Neural cell (in vitro differentiated cells): ENCODE data around the gene ADH4. TPM values are rescaled to one million over a fixed set of nuclear protein-coding genes. Genes with fewer than 3 reads are reported as not detected.
"Not testable (repeated sequence)": the region's sequence is repeated elsewhere in the genome, so short reads cannot be mapped to it uniquely, and the experiment has no call there.

ENCODE experiments used
- H2AFZ ChIP-seq: fragments of 200-600, 300-800 bp; sonication (generic), shearing (Covaris generic); 2 replicates; pipeline ENCODE4 v1.6.0; 2014; ENCODE audit warnings: low read depth, mild to moderate bottlenecking, antibody characterized with exemption, low read length, moderate library complexity
- H3F3A ChIP-seq: fragments of 200-600 bp; shearing (Covaris generic); 2 replicates; pipeline ENCODE4 v1.6.1; 2016; ENCODE audit warnings: mild to moderate bottlenecking, moderate library complexity, mixed read lengths, antibody characterized with exemption, low read length; ENCODE audit not compliant: insufficient read depth, poor library complexity, severe bottlenecking
- H3K27ac ChIP-seq: fragments of 200-600, 300-800 bp; sonication (generic), shearing (Covaris generic); 2 replicates; pipeline ENCODE4 v1.5.1; 2014; ENCODE audit warnings: mild to moderate bottlenecking, low read length, moderate library complexity
- H3K27me3 ChIP-seq: fragments of 300-800, 200-600 bp; sonication (generic), shearing (Covaris generic); 2 replicates; pipeline ENCODE4 v1.6.0; 2014; ENCODE audit warnings: mild to moderate bottlenecking, low read depth, low read length, moderate library complexity; ENCODE audit not compliant: insufficient read depth
- H3K36me3 ChIP-seq: fragments of 300-800, 200-600 bp; sonication (generic), shearing (Covaris generic); 2 replicates; pipeline ENCODE4 v1.5.1; 2014; ENCODE audit warnings: mild to moderate bottlenecking, antibody characterized with exemption, low read length, moderate library complexity; ENCODE audit not compliant: insufficient read depth
- H3K4me2 ChIP-seq: fragments of 300-800, 200-600 bp; sonication (generic), shearing (Covaris generic); 2 replicates; pipeline ENCODE4 v1.6.0; 2014; ENCODE audit warnings: mild to moderate bottlenecking, low read length
- H3K4me3 ChIP-seq: fragments of 300-800, 200-600 bp; sonication (generic), shearing (Covaris generic); 2 replicates; pipeline ENCODE4 v1.5.1; 2014; ENCODE audit warnings: mild to moderate bottlenecking, low read length, moderate library complexity
- H3K79me2 ChIP-seq: fragments of 200-600 bp; shearing (Covaris generic); replicated peaks from 2 replicates; pipeline ENCODE4 v1.6.0; 2014; ENCODE audit warnings: mild to moderate bottlenecking, low read length, moderate library complexity; ENCODE audit not compliant: insufficient read depth
- H3K9ac ChIP-seq: fragments of 300-800, 200-600 bp; sonication (generic), shearing (Covaris generic); 2 replicates; pipeline ENCODE4 v1.6.1; 2016; ENCODE audit warnings: mild to moderate bottlenecking, low read length, mixed read lengths
- H3K9me2 ChIP-seq: fragments of 200-600 bp; shearing (Covaris generic); 2 replicates; pipeline ENCODE4 v1.6.1; 2016; ENCODE audit warnings: mild to moderate bottlenecking, low read length, mixed read lengths; ENCODE audit not compliant: insufficient read depth
- H3K9me3 ChIP-seq: fragments of 200-600, 300-800 bp; sonication (generic), shearing (Covaris generic); 2 replicates; pipeline ENCODE4 v1.6.1; 2016; ENCODE audit warnings: mild to moderate bottlenecking, mixed run types, low read length, moderate library complexity, mixed read lengths
- H4K20me1 ChIP-seq: fragments of 200-600 bp; shearing (Covaris generic); 2 replicates; pipeline ENCODE4 v1.6.1; 2016; ENCODE audit warnings: mild to moderate bottlenecking, mixed run types; ENCODE audit not compliant: insufficient read depth
- EP300 ChIP-seq: fragments of 450-650 bp; conservative IDR thresholded peaks from 2 replicates; pipeline ENCODE4 v1.6.1; 2014; ENCODE audit warnings: antibody characterized with exemption, mild to moderate bottlenecking, moderate library complexity; ENCODE audit not compliant: poor library complexity, severe bottlenecking
- EZH2 ChIP-seq: fragments of 200-600, 300-800 bp; shearing (Covaris generic), sonication (generic); IDR thresholded peaks from 2 replicates; pipeline ENCODE4 v1.6.1; 2014; ENCODE audit warnings: antibody characterized with exemption, low read length, borderline replicate concordance, mild to moderate bottlenecking; ENCODE audit not compliant: insufficient read depth, poor library complexity, severe bottlenecking
- MXI1 ChIP-seq: fragments of 450-650 bp; conservative IDR thresholded peaks from 2 replicates; pipeline ENCODE4 v1.6.1; 2014; ENCODE audit warnings: antibody characterized with exemption, mild to moderate bottlenecking; ENCODE audit not compliant: poor library complexity, severe bottlenecking
- POLR2AphosphoS5 ChIP-seq: IDR thresholded peaks from 2 replicates; pipeline ENCODE4 v1.6.1; 2012
- RAD21 ChIP-seq: fragments of 450-650 bp; conservative IDR thresholded peaks from 2 replicates; pipeline ENCODE4 v1.6.1; 2014; ENCODE audit warnings: antibody characterized with exemption, mild to moderate bottlenecking, moderate library complexity
- SMC3 ChIP-seq: fragments of 450-650 bp; conservative IDR thresholded peaks from 2 replicates; pipeline ENCODE4 v1.6.1; 2014; ENCODE audit warnings: antibody characterized with exemption, mild to moderate bottlenecking, moderate library complexity; ENCODE audit not compliant: poor library complexity
- TAF1 ChIP-seq: IDR thresholded peaks from 2 replicates; pipeline ENCODE4 v1.6.1; 2012; ENCODE audit warnings: low read depth
- polyA plus RNA-seq: library from polyadenylated mRNA; depleted of rRNA; stranded (reverse); fragments of >200 nt; gene quantifications from 2 replicates; pipeline ENCODE4 v1.2.3, GENCODE V29; 2014
- TF ChIP-seq, protein P1 (sequence below): fragments of 450-650 bp; IDR thresholded peaks from 2 replicates; pipeline ENCODE4 v1.5.1; 2014; ENCODE audit warnings: antibody characterized with exemption, mild to moderate bottlenecking, moderate library complexity; ENCODE audit not compliant: poor library complexity, severe bottlenecking
- TF ChIP-seq, protein P2 (sequence below): IDR thresholded peaks from 2 replicates; pipeline ENCODE4 v1.6.1; 2012; ENCODE audit warnings: borderline replicate concordance

The ADH4 gene
- polyA plus RNA-seq, 1 donor from 2014 or later, result not detected

DNA sequence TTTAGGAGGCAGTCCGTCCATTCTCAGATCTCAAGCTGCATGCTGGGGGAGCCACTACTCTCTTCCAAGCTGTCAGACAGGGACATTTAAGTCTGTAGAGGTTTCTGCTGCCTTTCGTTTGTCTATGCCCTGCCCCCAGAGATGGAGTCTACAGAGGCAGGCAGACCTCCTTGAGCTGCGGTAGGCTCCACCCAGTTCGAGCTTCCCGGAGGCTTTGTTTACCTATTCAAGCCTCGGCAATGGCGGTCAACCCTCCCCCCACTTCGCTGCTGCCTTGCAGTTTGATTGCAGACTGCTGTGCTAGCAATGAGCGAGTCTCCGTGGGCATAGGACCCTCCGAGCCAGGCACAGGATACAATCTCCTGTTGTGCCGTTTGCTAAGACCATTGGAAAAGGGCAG is 44.8 kb downstream of the ADH4 start:
- no peaks in the 10 kb centered on the region for H3K9me2 ChIP-seq
- H3K4me2 ChIP-seq, result no peak overlapping the region
- no peak overlapping the region for H2AFZ ChIP-seq
- no peaks in the 10 kb centered on the region for H4K20me1 ChIP-seq
- no peaks in the 10 kb centered on the region for H3K9me3 ChIP-seq
- no peak overlapping the region for H3K4me3 ChIP-seq
- no peaks in the 10 kb centered on the region for H3K36me3 ChIP-seq
- TF ChIP-seq MXI1, result no peak
- no peak for TF ChIP-seq TAF1
- TF ChIP-seq, protein P1, sequence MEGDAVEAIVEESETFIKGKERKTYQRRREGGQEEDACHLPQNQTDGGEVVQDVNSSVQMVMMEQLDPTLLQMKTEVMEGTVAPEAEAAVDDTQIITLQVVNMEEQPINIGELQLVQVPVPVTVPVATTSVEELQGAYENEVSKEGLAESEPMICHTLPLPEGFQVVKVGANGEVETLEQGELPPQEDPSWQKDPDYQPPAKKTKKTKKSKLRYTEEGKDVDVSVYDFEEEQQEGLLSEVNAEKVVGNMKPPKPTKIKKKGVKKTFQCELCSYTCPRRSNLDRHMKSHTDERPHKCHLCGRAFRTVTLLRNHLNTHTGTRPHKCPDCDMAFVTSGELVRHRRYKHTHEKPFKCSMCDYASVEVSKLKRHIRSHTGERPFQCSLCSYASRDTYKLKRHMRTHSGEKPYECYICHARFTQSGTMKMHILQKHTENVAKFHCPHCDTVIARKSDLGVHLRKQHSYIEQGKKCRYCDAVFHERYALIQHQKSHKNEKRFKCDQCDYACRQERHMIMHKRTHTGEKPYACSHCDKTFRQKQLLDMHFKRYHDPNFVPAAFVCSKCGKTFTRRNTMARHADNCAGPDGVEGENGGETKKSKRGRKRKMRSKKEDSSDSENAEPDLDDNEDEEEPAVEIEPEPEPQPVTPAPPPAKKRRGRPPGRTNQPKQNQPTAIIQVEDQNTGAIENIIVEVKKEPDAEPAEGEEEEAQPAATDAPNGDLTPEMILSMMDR, result no peak
- H3K27ac ChIP-seq, result no peak overlapping the region
- no peaks in the 10 kb centered on the region for H3F3A ChIP-seq
- no peak overlapping the region for H3K9ac ChIP-seq
- no peaks in the 10 kb centered on the region for H3K27me3 ChIP-seq
- no peaks in the 10 kb centered on the region for H3K79me2 ChIP-seq

DNA sequence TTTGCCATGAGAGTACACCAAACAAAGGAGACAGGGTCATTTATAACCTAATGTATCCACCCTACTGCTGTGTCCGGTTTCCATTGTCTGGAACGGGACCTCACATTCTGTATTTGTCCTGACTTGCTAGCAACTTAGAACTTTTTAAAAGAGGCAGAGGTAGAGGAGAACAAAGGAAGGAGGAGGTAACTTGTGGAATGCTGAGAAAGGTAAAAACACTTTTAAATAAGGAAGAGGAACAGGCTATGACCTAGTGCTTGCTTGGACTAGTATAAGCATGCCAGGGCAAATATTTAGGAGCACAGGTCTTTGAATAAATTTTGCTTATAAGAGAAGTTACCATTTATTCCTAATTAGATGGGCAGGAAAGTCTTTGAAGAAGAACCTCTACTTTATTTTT is 52.3 kb downstream of the ADH4 start:
- not testable (repeated sequence) for H3K9me3 ChIP-seq, H3K4me2 ChIP-seq, H3K9me2 ChIP-seq, H3K27ac ChIP-seq, H2AFZ ChIP-seq, H3F3A ChIP-seq, H3K9ac ChIP-seq, H4K20me1 ChIP-seq, H3K27me3 ChIP-seq, H3K4me3 ChIP-seq, H3K36me3 ChIP-seq
- H3K79me2 ChIP-seq, result peaks cover 29% of the 10 kb centered on the region

DNA sequence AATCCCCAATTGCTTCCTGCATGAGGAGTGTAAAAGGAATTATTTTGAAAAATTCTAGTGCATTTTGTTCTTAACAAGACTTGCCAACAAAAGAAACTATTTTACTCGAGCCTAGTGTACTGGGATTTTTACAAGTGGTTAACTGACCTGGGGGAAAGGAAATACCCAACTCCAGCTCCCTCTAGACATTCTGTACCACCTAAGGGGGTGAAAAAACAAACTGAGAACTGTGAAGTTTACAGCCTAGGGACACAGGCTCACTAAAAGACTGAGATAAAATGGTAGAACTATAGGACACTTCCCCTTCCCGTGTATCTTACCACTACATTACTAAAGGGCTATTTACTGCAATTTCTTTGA is 52.9 kb downstream of the ADH4 start:
- H3K9ac ChIP-seq, result no peak overlapping the region
- no peaks in the 10 kb centered on the region for H4K20me1 ChIP-seq
- no peak overlapping the region for H3K4me2 ChIP-seq
- no peak overlapping the region for H3K4me3 ChIP-seq
- H3K36me3 ChIP-seq, result no peaks in the 10 kb centered on the region
- no peak for TF ChIP-seq EP300
- no peak for TF ChIP-seq POLR2AphosphoS5
- no peak for TF ChIP-seq EZH2
- no peak for TF ChIP-seq SMC3
- TF ChIP-seq, protein P2, sequence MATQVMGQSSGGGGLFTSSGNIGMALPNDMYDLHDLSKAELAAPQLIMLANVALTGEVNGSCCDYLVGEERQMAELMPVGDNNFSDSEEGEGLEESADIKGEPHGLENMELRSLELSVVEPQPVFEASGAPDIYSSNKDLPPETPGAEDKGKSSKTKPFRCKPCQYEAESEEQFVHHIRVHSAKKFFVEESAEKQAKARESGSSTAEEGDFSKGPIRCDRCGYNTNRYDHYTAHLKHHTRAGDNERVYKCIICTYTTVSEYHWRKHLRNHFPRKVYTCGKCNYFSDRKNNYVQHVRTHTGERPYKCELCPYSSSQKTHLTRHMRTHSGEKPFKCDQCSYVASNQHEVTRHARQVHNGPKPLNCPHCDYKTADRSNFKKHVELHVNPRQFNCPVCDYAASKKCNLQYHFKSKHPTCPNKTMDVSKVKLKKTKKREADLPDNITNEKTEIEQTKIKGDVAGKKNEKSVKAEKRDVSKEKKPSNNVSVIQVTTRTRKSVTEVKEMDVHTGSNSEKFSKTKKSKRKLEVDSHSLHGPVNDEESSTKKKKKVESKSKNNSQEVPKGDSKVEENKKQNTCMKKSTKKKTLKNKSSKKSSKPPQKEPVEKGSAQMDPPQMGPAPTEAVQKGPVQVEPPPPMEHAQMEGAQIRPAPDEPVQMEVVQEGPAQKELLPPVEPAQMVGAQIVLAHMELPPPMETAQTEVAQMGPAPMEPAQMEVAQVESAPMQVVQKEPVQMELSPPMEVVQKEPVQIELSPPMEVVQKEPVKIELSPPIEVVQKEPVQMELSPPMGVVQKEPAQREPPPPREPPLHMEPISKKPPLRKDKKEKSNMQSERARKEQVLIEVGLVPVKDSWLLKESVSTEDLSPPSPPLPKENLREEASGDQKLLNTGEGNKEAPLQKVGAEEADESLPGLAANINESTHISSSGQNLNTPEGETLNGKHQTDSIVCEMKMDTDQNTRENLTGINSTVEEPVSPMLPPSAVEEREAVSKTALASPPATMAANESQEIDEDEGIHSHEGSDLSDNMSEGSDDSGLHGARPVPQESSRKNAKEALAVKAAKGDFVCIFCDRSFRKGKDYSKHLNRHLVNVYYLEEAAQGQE, result no peak
- TF ChIP-seq, protein P1, result no peak
- TF ChIP-seq RAD21, result no peak
- TF ChIP-seq TAF1, result no peak
- no peak for TF ChIP-seq MXI1
- H2AFZ ChIP-seq, result no peak overlapping the region
- peaks cover 34% of the 10 kb centered on the region for H3K79me2 ChIP-seq
- H3K9me3 ChIP-seq, result no peaks in the 10 kb centered on the region
- H3K27me3 ChIP-seq, result no peaks in the 10 kb centered on the region
- H3F3A ChIP-seq, result no peaks in the 10 kb centered on the region
- H3K9me2 ChIP-seq, result no peaks in the 10 kb centered on the region
- H3K27ac ChIP-seq, result no peak overlapping the region
